Measurements from ENCODE around the gene CBX4. TPM values are rescaled to one million over a fixed set of nuclear protein-coding genes. Genes with fewer than 3 reads are reported as not detected.

The CBX4 gene
- total RNA-seq, 1 donor from 2014 or later: 16.9 TPM

DNA sequence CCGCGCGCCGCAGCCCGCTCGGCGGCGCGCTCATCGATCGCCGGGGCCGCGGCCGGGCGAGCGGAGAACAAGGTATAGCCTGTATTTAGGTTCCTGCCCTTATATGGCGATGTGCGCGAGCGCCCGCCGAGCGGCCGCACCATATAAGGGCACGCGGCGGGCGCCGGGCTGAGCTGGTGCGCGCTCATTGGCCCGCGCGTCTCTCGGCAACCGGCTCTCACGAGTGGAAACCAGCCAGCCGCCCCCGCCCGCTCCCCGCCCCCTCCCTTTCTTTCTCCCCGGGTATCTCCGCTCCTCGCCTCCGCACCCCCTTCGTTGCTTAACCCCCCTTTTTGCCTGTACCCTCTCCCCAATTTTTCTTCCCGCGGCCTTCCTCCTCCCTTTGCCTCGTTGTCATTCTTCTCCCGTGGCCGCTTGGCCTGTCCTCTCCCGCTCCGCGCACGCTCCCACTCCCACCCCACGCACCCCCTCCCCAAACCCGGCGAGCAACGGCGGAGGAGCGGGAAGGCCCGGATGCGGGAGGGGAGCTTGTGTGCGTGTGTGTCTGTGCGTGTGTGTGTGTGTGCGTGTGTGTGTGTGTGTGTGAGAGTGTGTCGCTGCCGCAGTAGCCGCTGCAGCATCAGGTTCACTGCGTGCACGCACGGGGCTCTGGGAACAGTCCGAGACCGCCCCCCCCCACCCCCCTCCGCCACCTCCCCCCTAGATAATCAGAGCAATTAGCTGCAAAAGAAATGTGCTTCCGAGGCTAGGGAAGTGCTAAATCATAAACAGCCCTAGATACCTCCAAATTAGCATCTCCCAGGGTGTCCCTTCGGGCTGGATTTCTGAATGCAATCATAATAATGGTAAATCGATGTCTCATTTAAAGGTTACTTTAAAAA lies 28.9 kb downstream of the CBX4 start:
- no peak overlapping the region for H3K4me3 Mint-ChIP-seq (ENCODE audit: unreplicated experiment)
- peaks cover 20% of the 10 kb centered on the region for H3K4me1 ChIP-seq (ENCODE audit: insufficient read depth, low read length)
- DNase-seq (ENCODE audit: low read depth): peak; percentile 65
- TF ChIP-seq EZH2 (IDR thresholded peaks at IDR 0.05; ENCODE audit: insufficient read depth, low read length): no peak
- TF ChIP-seq, protein P1, sequence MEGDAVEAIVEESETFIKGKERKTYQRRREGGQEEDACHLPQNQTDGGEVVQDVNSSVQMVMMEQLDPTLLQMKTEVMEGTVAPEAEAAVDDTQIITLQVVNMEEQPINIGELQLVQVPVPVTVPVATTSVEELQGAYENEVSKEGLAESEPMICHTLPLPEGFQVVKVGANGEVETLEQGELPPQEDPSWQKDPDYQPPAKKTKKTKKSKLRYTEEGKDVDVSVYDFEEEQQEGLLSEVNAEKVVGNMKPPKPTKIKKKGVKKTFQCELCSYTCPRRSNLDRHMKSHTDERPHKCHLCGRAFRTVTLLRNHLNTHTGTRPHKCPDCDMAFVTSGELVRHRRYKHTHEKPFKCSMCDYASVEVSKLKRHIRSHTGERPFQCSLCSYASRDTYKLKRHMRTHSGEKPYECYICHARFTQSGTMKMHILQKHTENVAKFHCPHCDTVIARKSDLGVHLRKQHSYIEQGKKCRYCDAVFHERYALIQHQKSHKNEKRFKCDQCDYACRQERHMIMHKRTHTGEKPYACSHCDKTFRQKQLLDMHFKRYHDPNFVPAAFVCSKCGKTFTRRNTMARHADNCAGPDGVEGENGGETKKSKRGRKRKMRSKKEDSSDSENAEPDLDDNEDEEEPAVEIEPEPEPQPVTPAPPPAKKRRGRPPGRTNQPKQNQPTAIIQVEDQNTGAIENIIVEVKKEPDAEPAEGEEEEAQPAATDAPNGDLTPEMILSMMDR (IDR thresholded peaks at IDR 0.05; ENCODE audit: insufficient read depth, low read depth, low read length): no peak
- H3K9ac ChIP-seq (ENCODE audit: low read length): no peak overlapping the region
- H3K9me3 ChIP-seq (ENCODE audit: insufficient read depth, low read depth, low read length): no peaks in the 10 kb centered on the region
- H3K27ac Mint-ChIP-seq (ENCODE audit: unreplicated experiment): peak overlapping the region; percentile 66
- H3K79me2 ChIP-seq (ENCODE audit: insufficient read depth, low read length): no peaks in the 10 kb centered on the region
- peaks cover 6% of the 10 kb centered on the region for H3K4me1 Mint-ChIP-seq (ENCODE audit: low read depth, unreplicated experiment)
- H3K27ac ChIP-seq (ENCODE audit: low read depth, low read length): no peak overlapping the region
- peaks cover 2% of the 10 kb centered on the region for H3K36me3 Mint-ChIP-seq (ENCODE audit: low read depth, unreplicated experiment)
- H3K9me3 Mint-ChIP-seq (ENCODE audit: unreplicated experiment): peaks cover 9% of the 10 kb centered on the region
- H3K36me3 ChIP-seq (ENCODE audit: insufficient read depth, low read length): no peaks in the 10 kb centered on the region
- peaks cover 55% of the 10 kb centered on the region for H3K27me3 Mint-ChIP-seq (ENCODE audit: low read depth, unreplicated experiment)
- FAIRE-seq: no peak
- H3K27me3 ChIP-seq (ENCODE audit: insufficient read depth, low read length): peaks cover 71% of the 10 kb centered on the region
- H4K20me1 ChIP-seq (ENCODE audit: insufficient read depth, low read length): no peaks in the 10 kb centered on the region
- H2AFZ ChIP-seq (ENCODE audit: low read depth, low read length): no peak overlapping the region
- no peak overlapping the region for H3K4me3 ChIP-seq (ENCODE audit: insufficient read depth, low read depth, low read length)
- peak overlapping the region; percentile 87 for H3K4me2 ChIP-seq (ENCODE audit: low read length)

DNA sequence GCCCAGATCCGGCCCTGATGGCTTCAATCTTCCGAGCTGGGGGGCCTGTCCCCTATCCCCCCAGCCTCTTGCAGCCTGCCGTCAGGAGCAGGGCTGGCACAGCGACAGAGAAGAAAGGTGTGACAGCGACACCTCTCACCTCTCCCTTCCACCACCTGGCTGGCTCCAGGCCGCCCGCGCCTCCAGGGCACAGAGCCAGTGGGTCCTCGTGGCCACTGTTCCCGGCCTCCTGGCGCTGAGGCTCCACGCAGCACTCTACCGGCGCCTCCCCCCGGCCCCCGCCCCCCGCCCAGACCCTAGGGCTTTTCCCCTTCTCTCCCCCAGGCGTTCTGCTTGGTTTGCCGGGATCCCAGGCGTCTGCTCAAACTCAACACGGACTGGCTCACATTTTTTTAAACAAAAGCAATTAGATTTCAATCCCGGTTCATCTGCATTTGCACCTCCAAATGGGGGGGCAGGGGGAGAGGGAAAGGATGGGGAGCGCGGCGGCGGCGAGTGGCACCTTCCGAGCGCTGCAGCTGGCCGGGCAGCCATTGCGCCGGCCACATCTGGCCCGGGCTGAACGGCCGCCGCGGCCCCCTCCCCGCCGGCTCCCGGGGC lies 29.6 kb downstream of the CBX4 start:
- Mint-ChIP-seq H3K27me3 (ENCODE audit: low read depth, unreplicated experiment) (peaks cover 62% of the 10 kb centered on the region), H3K9me3 (ENCODE audit: unreplicated experiment) (peaks cover 10% of the 10 kb centered on the region), H3K4me1 (ENCODE audit: low read depth, unreplicated experiment) (peaks cover 6% of the 10 kb centered on the region), H3K4me3 (ENCODE audit: unreplicated experiment) (no peak overlapping the region), H3K36me3 (ENCODE audit: low read depth, unreplicated experiment) (peaks cover 2% of the 10 kb centered on the region), H3K27ac (ENCODE audit: unreplicated experiment) (peak overlapping the region; percentile 75)
- Histone ChIP-seq H3K27me3 (ENCODE audit: insufficient read depth, low read length) (peaks cover 76% of the 10 kb centered on the region), H3K9ac (ENCODE audit: low read length) (no peak overlapping the region), H3K36me3 (ENCODE audit: insufficient read depth, low read length) (no peaks in the 10 kb centered on the region), H3K79me2 (ENCODE audit: insufficient read depth, low read length) (no peaks in the 10 kb centered on the region), H4K20me1 (ENCODE audit: insufficient read depth, low read length) (no peaks in the 10 kb centered on the region), H3K4me1 (ENCODE audit: insufficient read depth, low read length) (peaks cover 15% of the 10 kb centered on the region), H3K27ac (ENCODE audit: low read depth, low read length) (no peak overlapping the region), H3K9me3 (ENCODE audit: insufficient read depth, low read depth, low read length) (no peaks in the 10 kb centered on the region), H2AFZ (ENCODE audit: low read depth, low read length) (no peak overlapping the region), H3K4me2 (ENCODE audit: low read length) (peak overlapping the region; percentile 87), H3K4me3 (ENCODE audit: insufficient read depth, low read depth, low read length) (no peak overlapping the region)
- TF ChIP-seq, protein P1 (IDR thresholded peaks at IDR 0.05; ENCODE audit: insufficient read depth, low read depth, low read length): no peak
- no peak for TF ChIP-seq EZH2 (IDR thresholded peaks at IDR 0.05; ENCODE audit: insufficient read depth, low read length)
- FAIRE-seq: no peak
- DNase-seq (ENCODE audit: low read depth): no peak
